Fibroblast of villous mesenchyme (primary cell): ENCODE results near the gene DLG1. TPM values are rescaled to one million over a fixed set of nuclear protein-coding genes. Genes with fewer than 3 reads are reported as not detected.
"Not testable (repeated sequence)": the region's sequence is repeated elsewhere in the genome, so short reads cannot be mapped to it uniquely, and the experiment has no call there.

Experiments
- DNase-seq: peaks from one replicate; pipeline ENCODE4 v3.0.0-alpha.2; 2010; ENCODE audit warnings: low read depth
- H3K4me3 ChIP-seq: 2 replicates; pipeline ENCODE4 v1.5.1; 2011; ENCODE audit warnings: low read depth, mild to moderate bottlenecking, low read length
- CTCF ChIP-seq: IDR thresholded peaks from 2 replicates; pipeline ENCODE4 v1.5.1; 2012; ENCODE audit warnings: low read depth, mild to moderate bottlenecking, low read length; ENCODE audit not compliant: insufficient read depth
- total RNA-seq: library from RNA; depleted of rRNA; stranded (reverse); fragments of >200 nt; gene quantifications from 2 replicates; pipeline ENCODE4 v1.2.3, GENCODE V29; 2012

DLG1 gene
- total RNA-seq, 1 donor = 87.7 TPM

DNA sequence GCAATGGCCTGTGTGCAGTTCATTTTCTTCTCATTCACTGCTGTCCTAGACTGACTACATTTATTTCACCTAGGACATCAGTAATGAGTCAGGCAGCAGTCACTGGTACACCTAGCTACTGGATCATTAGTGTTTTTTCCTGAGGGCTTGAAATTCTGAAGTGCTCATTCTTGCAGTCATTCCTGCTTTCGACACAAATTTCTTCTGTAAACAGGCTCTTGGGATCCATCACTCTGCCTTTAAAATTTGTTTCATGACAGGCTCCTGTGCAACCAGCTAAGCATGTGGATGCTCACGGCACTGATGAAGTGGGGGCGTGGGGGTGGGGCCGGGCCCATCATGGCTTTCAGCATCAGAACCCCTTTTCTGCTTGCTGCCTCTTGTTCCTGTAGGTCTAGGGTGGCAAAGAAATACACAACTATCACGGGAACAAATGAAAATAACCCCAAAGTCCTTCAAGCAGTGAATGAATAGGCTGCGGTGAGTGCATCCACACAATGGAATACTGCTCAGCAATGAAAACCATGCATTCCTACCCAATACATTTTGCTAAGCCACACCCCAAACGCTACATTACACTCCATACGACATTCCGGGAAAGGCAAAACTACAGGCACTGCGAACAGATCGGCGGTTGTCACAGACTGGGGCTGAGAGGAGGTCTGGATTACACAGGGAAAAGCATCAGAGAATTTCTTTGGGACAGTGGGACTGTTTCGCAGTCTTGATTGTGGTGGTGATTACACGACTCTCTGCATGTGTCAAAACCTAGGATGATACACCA is 259.5 kb downstream of the DLG1 start:
- H3K4me3 ChIP-seq = no peak overlapping the region
- TF ChIP-seq CTCF = no peak
- DNase-seq = no peak

- no peak for TF ChIP-seq CTCF
- H3K4me3 ChIP-seq = no peak overlapping the region
- DNase-seq = no peak
These were observed 262.8 kb downstream of the DLG1 start for GRCh38 chr3:197035577-197035976.

GRCh38 chr3:197034778-197035177 is 263.6 kb downstream of the DLG1 start:
- DNase-seq, H3K4me3 ChIP-seq: not testable (repeated sequence)

DNA sequence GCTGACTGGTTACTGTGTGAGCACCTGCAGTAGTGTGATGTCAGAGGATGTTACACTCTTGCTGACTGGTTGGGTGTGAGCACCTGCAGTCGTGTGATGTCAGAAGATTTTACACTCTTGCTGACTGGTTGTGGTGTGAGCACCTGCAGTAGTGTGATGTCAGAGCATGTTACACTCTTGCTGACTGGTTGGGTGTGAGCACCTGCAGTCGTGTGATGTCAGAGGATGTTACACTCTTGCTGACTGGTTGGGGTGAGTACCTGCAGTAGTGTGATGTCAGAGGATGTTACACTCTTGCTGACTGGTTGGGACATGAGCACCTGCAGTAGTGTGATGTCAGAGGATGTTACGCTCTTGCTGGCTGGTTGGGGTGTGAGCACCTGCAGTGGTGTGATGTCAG is 264.6 kb downstream of the DLG1 start:
- DNase-seq, H3K4me3 ChIP-seq: not testable (repeated sequence)

GRCh38 chr3:197031315-197032285 is 266.8 kb downstream of the DLG1 start:
- TF ChIP-seq CTCF = no peak
- H3K4me3 ChIP-seq = no peak overlapping the region
- DNase-seq = peak; percentile 100

- no peak for TF ChIP-seq CTCF
- no peak for DNase-seq
- no peak overlapping the region for H3K4me3 ChIP-seq
These were observed 267.8 kb downstream of the DLG1 start for GRCh38 chr3:197030379-197031314.

- peak within 1 kb of the TSS; percentile 58 for H3K4me3 ChIP-seq
- TF ChIP-seq CTCF = peak; percentile 66
- peak; percentile 82 for DNase-seq
These were observed 268.8 kb downstream of the DLG1 start, which contains the start of gene MELTF for GRCh38 chr3:197029511-197030167. MELTF (minus strand) TSS chr3:197029817; CDS start chr3:197029702, 115 bp downstream.
